Midbrain (tissue), 1 donor: Measurements from ENCODE around the gene SMCR8.
"Not testable (repeated sequence)": the region's sequence is repeated elsewhere in the genome, so short reads cannot be mapped to it uniquely, and the experiment has no call there.

Source experiments
- DNase-seq: peaks from one replicate; lab custom pipeline; 2025; lab: John Stamatoyannopoulos, UW

Gene SMCR8

DNA sequence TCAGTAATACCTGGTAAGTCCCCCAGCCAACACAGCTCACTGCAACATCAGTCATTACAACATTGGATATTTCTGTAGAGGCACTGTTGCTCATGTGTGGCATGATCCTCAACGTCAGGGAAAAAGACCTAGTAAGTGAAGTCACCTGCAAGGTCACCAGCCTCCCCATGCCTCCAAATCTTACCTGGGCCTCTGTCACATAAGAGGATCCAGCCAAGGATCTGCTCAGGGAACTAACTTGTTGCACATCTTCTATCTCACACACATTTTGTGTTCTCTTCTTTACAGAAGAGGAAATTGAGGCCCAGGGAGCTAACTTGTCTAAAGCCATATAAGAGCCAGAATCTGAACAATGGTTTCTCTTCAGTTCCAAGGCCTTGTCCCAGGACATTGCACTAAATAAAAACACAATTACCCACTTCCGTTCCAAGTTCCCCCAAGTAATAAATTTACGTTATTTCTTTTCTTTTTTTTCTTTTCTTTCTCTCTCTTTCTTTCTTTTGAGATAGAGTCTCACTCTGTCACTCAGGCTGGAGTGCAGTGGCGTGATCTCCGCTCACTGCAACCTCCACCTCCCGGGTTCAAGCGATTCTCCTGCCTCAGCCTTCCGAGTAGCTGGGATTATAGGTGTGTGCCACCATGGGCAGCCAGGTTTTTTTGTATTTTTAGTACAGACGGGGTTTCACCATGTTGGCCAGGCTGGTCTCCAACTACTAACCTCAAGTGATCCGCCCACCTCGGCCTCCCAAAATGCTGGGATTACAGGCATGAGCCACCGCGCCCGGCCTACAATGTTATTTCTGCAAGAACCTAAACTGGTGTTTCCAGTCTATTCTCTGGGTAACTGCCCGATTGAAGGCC, 47.0 kb downstream of the SMCR8 start:
- DNase-seq: peak; percentile 32

DNA sequence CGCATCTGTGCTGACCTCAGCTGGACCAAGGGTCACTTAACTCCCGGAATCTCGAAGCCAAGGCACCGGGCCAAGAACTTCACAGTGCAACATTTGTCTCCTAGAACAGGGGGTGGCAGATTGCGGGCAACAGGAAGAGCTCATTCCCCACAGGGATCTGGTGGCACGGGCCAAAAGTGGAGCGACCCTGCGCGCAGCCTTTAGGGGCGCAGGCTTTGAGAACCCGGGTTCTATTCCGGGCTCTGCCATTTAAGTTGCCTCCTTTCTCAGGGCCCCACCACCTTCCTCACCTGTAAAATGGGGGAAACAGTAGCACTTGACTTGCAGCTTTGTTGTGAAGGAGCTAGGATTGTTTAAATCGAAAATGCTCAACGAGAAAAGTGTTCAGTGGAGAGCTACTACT, 47.6 kb downstream of the SMCR8 start:
- DNase-seq: peak; percentile 90

DNA sequence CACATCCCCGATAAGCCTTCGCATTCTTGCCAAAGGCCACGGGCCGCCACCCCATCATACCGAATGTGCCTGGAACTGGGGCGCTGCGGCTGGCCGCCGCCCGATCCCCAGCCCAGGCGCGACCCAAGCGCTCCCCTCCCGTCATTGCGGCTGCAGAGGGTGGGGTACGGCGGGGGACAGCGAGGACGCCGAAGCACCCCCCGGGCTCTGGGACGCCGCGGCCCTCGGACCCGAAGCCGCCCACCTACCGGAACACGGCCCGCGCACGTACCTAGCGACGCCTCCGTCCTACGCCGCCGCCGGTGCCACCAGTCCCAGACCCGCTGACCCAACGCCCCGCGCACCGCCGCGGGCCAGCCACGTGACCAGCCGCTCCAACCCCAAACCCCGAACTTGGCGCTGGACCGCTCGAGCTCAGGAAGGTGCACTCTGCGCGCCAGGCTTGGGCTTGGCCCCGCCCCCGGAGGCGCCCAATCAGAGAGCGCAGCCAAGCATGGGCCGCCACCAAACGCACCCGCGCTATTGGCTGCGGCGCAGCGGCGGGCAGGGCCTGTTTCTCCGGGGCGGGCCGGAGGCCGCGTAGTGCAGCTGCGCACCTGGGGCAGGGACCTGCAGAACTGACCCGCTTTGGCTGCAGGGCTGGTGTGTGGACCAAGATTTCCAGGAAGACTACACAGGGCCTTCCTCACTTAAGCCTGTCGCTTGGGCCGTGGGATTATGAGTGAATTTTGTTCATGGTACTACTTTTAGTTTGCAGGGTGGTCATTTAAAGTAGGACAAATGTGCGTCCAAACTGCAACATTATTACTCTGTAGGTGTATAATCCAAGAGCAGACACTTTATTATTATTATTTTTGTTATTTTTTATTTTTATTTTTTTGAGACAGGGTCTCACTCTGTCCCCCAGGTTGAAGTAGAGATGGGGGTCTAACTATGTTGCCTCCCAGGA, 48.3 kb downstream of the SMCR8 start, which contains the start of gene SHMT1:
TSS of gene SHMT1 (minus strand) at position 450 of the 949 bp plus-strand sequence. CDS start 7,569 bp downstream, outside the sequence.
- peak; percentile 93 for DNase-seq

DNA sequence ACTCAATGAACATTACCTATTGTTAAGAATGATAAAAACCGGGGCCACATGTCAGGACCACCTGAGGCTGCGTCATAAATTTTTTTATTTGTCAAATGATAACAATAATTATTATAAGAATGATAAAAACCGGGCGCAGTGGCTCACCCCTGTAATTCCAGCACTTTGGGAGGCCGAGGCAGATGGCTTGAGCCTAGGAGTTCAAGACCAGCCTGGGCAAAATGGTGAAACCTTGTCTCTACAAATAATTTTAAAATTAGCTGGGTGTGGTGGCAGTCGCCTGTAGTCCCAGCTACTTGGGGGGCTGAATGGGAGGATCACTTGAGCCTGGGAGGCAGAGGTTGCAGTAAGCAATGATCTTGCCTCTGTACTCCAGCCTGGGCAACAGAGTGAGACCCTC, 49.1 kb downstream of the SMCR8 start:
- DNase-seq: no peak

DNA sequence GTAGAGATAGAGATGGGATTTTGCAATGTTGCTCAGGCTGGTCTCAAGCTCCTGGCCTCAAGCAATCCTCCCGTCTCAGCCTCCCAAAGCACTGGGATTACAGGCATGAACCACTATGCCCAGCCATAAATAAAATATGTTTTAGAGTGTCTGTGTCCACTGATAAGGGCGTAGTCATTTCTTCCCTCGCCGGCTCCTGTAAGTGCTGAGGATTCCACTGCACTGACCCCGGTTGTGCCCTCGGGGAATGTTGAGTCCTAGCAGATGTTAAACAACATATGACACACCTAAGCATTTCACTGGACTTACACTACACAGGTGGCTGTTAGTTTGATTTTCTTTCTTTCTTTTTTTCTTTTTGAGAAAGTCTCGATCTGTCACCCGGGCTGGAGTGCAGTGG, 53.9 kb downstream of the SMCR8 start:
- DNase-seq: no peak

DNA sequence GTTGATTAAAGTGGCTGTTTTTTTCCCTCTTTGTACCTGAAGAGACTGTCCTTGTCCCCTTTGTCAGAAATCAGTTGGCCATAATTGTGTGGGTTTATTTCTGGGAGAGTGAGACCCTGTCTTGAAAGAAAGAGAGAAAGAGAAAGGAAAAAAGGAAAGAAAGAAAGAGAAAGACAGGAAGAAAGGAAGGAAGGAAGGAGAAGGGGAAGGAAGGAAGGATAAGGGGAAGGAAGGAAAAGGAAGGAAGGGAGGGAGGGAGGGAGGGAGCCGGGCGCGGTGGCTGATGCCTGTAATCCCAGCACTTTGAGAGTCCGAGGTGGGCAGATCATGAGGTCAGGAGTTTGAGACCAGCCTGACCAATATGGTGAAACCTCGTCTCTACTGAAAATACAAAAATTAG, 55.7 kb downstream of the SMCR8 start:
- no peak for DNase-seq

DNA sequence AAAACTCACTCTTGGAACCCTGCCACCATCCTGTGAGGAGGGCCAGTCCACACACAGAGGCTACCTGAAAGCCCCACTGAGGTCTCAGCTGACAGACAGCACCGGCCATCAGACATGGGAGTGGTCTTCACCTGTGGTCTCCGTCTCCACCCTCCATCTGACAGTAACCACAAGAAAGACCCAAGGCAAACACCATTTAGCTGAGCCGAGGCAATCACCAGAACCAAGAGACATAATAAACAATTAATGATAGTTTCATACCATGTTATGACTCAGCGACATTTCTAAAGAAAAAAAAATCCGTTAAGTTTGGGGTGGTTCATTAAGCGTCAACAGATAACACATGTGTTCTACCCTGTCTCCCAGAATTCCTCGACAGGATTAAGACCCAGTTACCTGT, 56.4 kb downstream of the SMCR8 start:
- DNase-seq: no peak

DNA sequence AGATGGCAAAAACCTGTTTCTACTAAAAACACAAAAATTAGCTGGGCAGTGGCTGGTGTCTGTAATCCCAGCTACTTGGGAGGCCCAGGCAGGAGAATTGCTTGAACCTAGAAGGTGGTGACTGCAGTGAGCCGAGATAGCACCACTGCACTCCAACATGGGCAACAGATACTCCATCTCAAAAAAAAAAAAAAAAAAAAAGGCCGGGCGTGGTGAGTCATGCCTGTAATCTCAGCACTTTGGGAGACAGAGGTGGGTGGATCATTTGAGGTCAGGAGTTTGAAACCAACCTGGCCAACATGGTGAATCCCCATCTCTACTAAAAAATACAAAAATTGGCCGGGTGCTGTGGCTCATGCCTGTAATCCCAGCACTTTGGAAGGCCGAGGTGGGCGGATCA, 58.1 kb downstream of the SMCR8 start:
- not testable (repeated sequence) for DNase-seq

DNA sequence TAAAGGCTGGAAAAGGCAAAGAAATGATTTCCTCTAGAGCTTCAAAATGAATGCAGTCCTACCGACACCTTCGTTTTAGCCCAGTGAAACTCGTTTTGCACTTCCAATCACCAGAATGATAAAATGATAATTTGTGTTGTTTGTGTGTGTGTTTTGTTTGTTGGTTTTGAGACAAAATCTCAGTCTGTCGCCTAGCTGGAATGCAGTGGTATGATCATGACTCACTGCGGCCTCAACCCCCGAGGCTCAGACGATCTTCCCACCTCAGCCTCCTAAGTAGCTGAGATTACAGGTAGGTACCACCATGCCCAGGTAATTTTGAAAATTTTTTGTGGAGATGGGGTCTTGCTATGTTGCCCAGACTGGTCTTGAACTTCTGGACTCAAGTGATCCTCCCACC, 59.1 kb downstream of the SMCR8 start:
- no peak for DNase-seq
